Psoas muscle (tissue), 8 donors: ENCODE measurements around the gene TUBB2A. TPM values are rescaled to one million over a fixed set of nuclear protein-coding genes. Genes with fewer than 3 reads are reported as not detected.
"Not testable (repeated sequence)": the region's sequence is repeated elsewhere in the genome, so short reads cannot be mapped to it uniquely, and the experiment has no call there.

ENCODE experiments used
- ATAC-seq, 4 donors: fragments of 200-7000 bp; cut with Tn5 transposase; one replicate each; pipeline ENCODE4 v1.9.1; 2020; ENCODE audit warnings: moderate library complexity in 3 of 4, mild to moderate bottlenecking in 2 of 4
- DNase-seq, 2 donors: peaks; one replicate each; pipeline ENCODE4 v3.0.0-alpha.2; 2020
- H3K27ac ChIP-seq: fragments of 200-600 bp; one replicate; pipeline ENCODE4 v1.8.0; 2022
- H3K27me3 ChIP-seq, 3 donors: fragments of 200-600 bp in 1 of 3; one replicate each; pipeline versions ENCODE4 v1.6.1 to v1.8.0; 2013 to 2022; ENCODE audit warnings: low read length in 2 of 3, mild to moderate bottlenecking in 2 of 3, moderate library complexity in 1 of 3; ENCODE audit not compliant: insufficient read depth in 3 of 3
- H3K36me3 ChIP-seq, 2 donors: fragments of 200-600 bp in 1 of 2; one replicate each; pipeline versions ENCODE4 v1.6.1 to v1.8.0; 2013 to 2022; ENCODE audit warnings: low read depth in 1 of 2, mild to moderate bottlenecking in 1 of 2, moderate library complexity in 1 of 2; ENCODE audit not compliant: insufficient read depth in 1 of 2
- H3K4me1 ChIP-seq: fragments of 200-600 bp; one replicate; pipeline ENCODE4 v1.8.0; 2022
- H3K4me3 ChIP-seq: fragments of 200-600 bp; one replicate; pipeline ENCODE4 v1.8.0; 2022; ENCODE audit warnings: mild to moderate bottlenecking
- H3K9me3 ChIP-seq: fragments of 200-600 bp; one replicate; pipeline ENCODE4 v1.8.0; 2022
- WGBS, 3 donors: extraction: QIAGEN DNeasy Blood & Tissue Kit; methylation state at CpG; one replicate each; pipeline versions ENCODE4 v1.1.6 to v1.1.7; 2013; 5-methylcytosine and 5-hydroxymethylcytosine counted together
- intact Hi-C, 2 donors: fragments of 100-400 bp; cut with DNase I; formaldehyde crosslinking; loops; one replicate each; pipeline versions ENCODE4 v1.11.0 to v1.14.2; 2022
- polyA plus RNA-seq, 3 donors: library from polyadenylated mRNA; stranded (reverse); fragments of 200-250 nt; gene quantifications; one replicate each; pipeline ENCODE4 v1.2.3, GENCODE V29; 2013
- total RNA-seq, 4 donors: library from RNA; stranded (reverse); fragmentation: NEBNext Ultra II Directional in 2 of 4; extraction: Animal tissue kit (Norgen Biotek cat#: 25700) in 2 of 4; gene quantifications; one replicate each; pipeline versions ENCODE4 v1.2.1 to v1.2.4, GENCODE V29; 2021 to 2023
- TF ChIP-seq, protein P1 (sequence below): fragments of 200-600 bp; IDR thresholded peaks from one replicate; pipeline ENCODE4 v1.8.0; 2022; ENCODE audit warnings: antibody characterized with exemption
- donor health status: healthy with polysubstance abuse.
- donor health status: DM: no; HTN: no; CAD: no; lungs with moderate emphysema.
- donor health status: Bipolar disorder and iron deficiency.
- donor health status: healthy.
- donor health status: DM: yes; HTN: yes; CAD: no.
- donor health status: DM: no; HTN: no; CAD: no.
- donor health status: DM: no; HTN: no; CAD: no.
- donor health status: DM: yes; HTN: yes; CAD: no.

The TUBB2A gene
- total and polyA plus RNA-seq, 7 donors = 25.3 to 83.4 (median 47.1) TPM

GRCh38 chr6:3176562-3177355 lies 19.4 kb upstream of the TUBB2A start:
- H3K27me3 ChIP-seq = no peaks in the 10 kb centered on the region
- no peaks in the 10 kb centered on the region for H3K4me1 ChIP-seq
- TF ChIP-seq, protein P1, sequence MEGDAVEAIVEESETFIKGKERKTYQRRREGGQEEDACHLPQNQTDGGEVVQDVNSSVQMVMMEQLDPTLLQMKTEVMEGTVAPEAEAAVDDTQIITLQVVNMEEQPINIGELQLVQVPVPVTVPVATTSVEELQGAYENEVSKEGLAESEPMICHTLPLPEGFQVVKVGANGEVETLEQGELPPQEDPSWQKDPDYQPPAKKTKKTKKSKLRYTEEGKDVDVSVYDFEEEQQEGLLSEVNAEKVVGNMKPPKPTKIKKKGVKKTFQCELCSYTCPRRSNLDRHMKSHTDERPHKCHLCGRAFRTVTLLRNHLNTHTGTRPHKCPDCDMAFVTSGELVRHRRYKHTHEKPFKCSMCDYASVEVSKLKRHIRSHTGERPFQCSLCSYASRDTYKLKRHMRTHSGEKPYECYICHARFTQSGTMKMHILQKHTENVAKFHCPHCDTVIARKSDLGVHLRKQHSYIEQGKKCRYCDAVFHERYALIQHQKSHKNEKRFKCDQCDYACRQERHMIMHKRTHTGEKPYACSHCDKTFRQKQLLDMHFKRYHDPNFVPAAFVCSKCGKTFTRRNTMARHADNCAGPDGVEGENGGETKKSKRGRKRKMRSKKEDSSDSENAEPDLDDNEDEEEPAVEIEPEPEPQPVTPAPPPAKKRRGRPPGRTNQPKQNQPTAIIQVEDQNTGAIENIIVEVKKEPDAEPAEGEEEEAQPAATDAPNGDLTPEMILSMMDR = no peak
- ATAC-seq (peak; percentile 72 to 83 (median 78)), DNase-seq (peak in 1 of 2 donors; percentile 69)
- no peaks in the 10 kb centered on the region for H3K36me3 ChIP-seq
- no peak overlapping the region for H3K4me3 ChIP-seq
- no peaks in the 10 kb centered on the region for H3K9me3 ChIP-seq
- intact Hi-C loops = no loop called here
- H3K27ac ChIP-seq = no peak overlapping the region
- WGBS, 3 donors = 73 to 82% (median 77%) methylated on average over 20 to 22 of the region's 22 CpGs

GRCh38 chr6:3175715-3176402 lies 18.5 kb upstream of the TUBB2A start:
- intact Hi-C loops = no loop called here
- no peak for DNase-seq

GRCh38 chr6:3173636-3174089 lies 16.3 kb upstream of the TUBB2A start:
- not testable (repeated sequence) for ATAC-seq
- 95 to 97% (median 95%) methylated on average over 11 of the region's 11 CpGs for WGBS, 3 donors

More at GRCh38 chr6:3175715-3176402, 18.5 kb upstream of the TUBB2A start:
- ATAC-seq = peak in 2 of 4 donors; percentile 22 to 28
- Histone ChIP-seq H3K4me3 (no peak overlapping the region), H3K27me3 (no peaks in the 10 kb centered on the region), H3K4me1 (no peaks in the 10 kb centered on the region), H3K27ac (no peak overlapping the region), H3K9me3 (no peaks in the 10 kb centered on the region), H3K36me3 (no peaks in the 10 kb centered on the region)
- TF ChIP-seq, protein P1 = no peak
- 71 to 76% (median 72%) methylated on average over 11 of the region's 11 CpGs for WGBS, 3 donors

GRCh38 chr6:3172789-3173188 lies 15.4 kb upstream of the TUBB2A start:
- WGBS, 3 donors = 94 to 95% (median 94%) methylated on average over 4 of the region's 4 CpGs
- H3K27me3 ChIP-seq, DNase-seq, H3K4me3 ChIP-seq, intact Hi-C loops, ATAC-seq, H3K9me3 ChIP-seq, H3K36me3 ChIP-seq, H3K27ac ChIP-seq, H3K4me1 ChIP-seq: not testable (repeated sequence)

More at GRCh38 chr6:3173636-3174089, 16.3 kb upstream of the TUBB2A start:
- H3K36me3 ChIP-seq, DNase-seq, intact Hi-C loops, H3K9me3 ChIP-seq, H3K4me1 ChIP-seq, H3K4me3 ChIP-seq, H3K27ac ChIP-seq, H3K27me3 ChIP-seq: not testable (repeated sequence)

GRCh38 chr6:3171313-3172175 lies 14.2 kb upstream of the TUBB2A start:
- H3K4me1 ChIP-seq, DNase-seq, ATAC-seq, H3K4me3 ChIP-seq, H3K9me3 ChIP-seq, H3K27ac ChIP-seq, intact Hi-C loops, H3K27me3 ChIP-seq, H3K36me3 ChIP-seq: not testable (repeated sequence)
- WGBS, 3 donors = 89 to 91% (median 90%) methylated on average over 17 of the region's 17 CpGs

- ATAC-seq, H3K27ac ChIP-seq, H3K27me3 ChIP-seq, DNase-seq, H3K4me1 ChIP-seq, H3K9me3 ChIP-seq, H3K4me3 ChIP-seq, H3K36me3 ChIP-seq, intact Hi-C loops: not testable (repeated sequence)
- WGBS, 3 donors = 90 to 93% (median 91%) methylated on average over 17 to 24 of the region's 24 CpGs
Measured at GRCh38 chr6:3170676-3171075, 13.3 kb upstream of the TUBB2A start.

- intact Hi-C loops = loop anchor here in 1 of 2 donors (5.0 kb wide), 1 partner anchor 79 kb away; no protein-coding TSS in a partner anchor
- not testable (repeated sequence) for H3K4me3 ChIP-seq, DNase-seq, ATAC-seq, H3K9me3 ChIP-seq, H3K27me3 ChIP-seq, H3K36me3 ChIP-seq, H3K4me1 ChIP-seq, H3K27ac ChIP-seq
- 89 to 92% (median 92%) methylated on average over 10 of the region's 10 CpGs for WGBS, 3 donors
Measured at GRCh38 chr6:3168046-3168445, 10.7 kb upstream of the TUBB2A start.

GRCh38 chr6:3166535-3167225 lies 9.3 kb upstream of the TUBB2A start:
- not testable (repeated sequence) for H3K36me3 ChIP-seq, H3K4me1 ChIP-seq, H3K27me3 ChIP-seq, H3K9me3 ChIP-seq, DNase-seq, H3K4me3 ChIP-seq, H3K27ac ChIP-seq, ATAC-seq
- WGBS, 3 donors = 89 to 94% (median 93%) methylated on average over 10 of the region's 10 CpGs
- intact Hi-C loops = loop anchor here in 1 of 2 donors (5.0 kb wide), 1 partner anchor 81 kb away; no protein-coding TSS in a partner anchor
